Activated CD4-positive, alpha-beta T cell treated with anti-CD3 and anti-CD28 coated beads, Interleukin-2, amount 10 ng/mL, durations not matched to agents 24 days and 14 days (primary cell): Measurements from ENCODE around the gene ARHGEF16. TPM values are rescaled to one million over a fixed set of nuclear protein-coding genes. Genes with fewer than 3 reads are reported as not detected.

Experiments
- DNase-seq: peaks from one replicate; pipeline ENCODE4 v3.0.0; 2022
- H3K27ac Mint-ChIP-seq: one replicate; pipeline ENCODE4 v1.8.0; 2022; ENCODE audit warnings: mild to moderate bottlenecking, mixed read lengths
- H3K27me3 Mint-ChIP-seq: one replicate; pipeline ENCODE4 v1.8.0; 2022; ENCODE audit warnings: mixed read lengths
- H3K36me3 Mint-ChIP-seq: one replicate; pipeline ENCODE4 v1.8.0; 2022; ENCODE audit warnings: low read depth, mild to moderate bottlenecking, mixed read lengths
- H3K4me1 Mint-ChIP-seq: one replicate; pipeline ENCODE4 v1.8.0; 2021; ENCODE audit warnings: mixed read lengths
- H3K4me3 Mint-ChIP-seq: one replicate; pipeline ENCODE4 v1.8.0; 2022; ENCODE audit warnings: mild to moderate bottlenecking, moderate library complexity, mixed read lengths
- H3K9me3 Mint-ChIP-seq: one replicate; pipeline ENCODE4 v1.8.0; 2021; ENCODE audit warnings: mixed read lengths
- intact Hi-C: fragments of 100-400 bp; cut with micrococcal nuclease; formaldehyde crosslinking; loops from one replicate; pipeline ENCODE4 v1.15.1; 2023
- total RNA-seq: library from RNA; stranded (reverse); gene quantifications from 2 replicates; pipeline ENCODE4 v1.2.3, GENCODE V29; 2022

Gene ARHGEF16
- total RNA-seq, 1 donor from 2014 or later: not detected

GRCh38 chr1:3438661-3439180, 15.7 kb upstream of the ARHGEF16 start:
- Mint-ChIP-seq H3K9me3 (no peaks in the 10 kb centered on the region), H3K4me3 (no peak overlapping the region), H3K27ac (no peak overlapping the region), H3K36me3 (no peaks in the 10 kb centered on the region), H3K27me3 (no peaks in the 10 kb centered on the region), H3K4me1 (no peaks in the 10 kb centered on the region)
- no peak for DNase-seq
- intact Hi-C loops: no loop called here

GRCh38 chr1:3439346-3440299, 14.8 kb upstream of the ARHGEF16 start:
- intact Hi-C loops: no loop called here
- no peaks in the 10 kb centered on the region for H3K4me1 Mint-ChIP-seq

GRCh38 chr1:3440300-3440681, 14.2 kb upstream of the ARHGEF16 start:
- Mint-ChIP-seq H3K4me1 (no peaks in the 10 kb centered on the region), H3K27me3 (no peaks in the 10 kb centered on the region), H3K9me3 (no peaks in the 10 kb centered on the region), H3K27ac (no peak overlapping the region), H3K36me3 (no peaks in the 10 kb centered on the region), H3K4me3 (no peak overlapping the region)
- DNase-seq: no peak
- intact Hi-C loops: no loop called here

More at GRCh38 chr1:3439346-3440299, 14.8 kb upstream of the ARHGEF16 start:
- H3K36me3 Mint-ChIP-seq: no peaks in the 10 kb centered on the region
- no peak overlapping the region for H3K4me3 Mint-ChIP-seq
- DNase-seq: no peak
- no peaks in the 10 kb centered on the region for H3K27me3 Mint-ChIP-seq
- no peak overlapping the region for H3K27ac Mint-ChIP-seq
- no peaks in the 10 kb centered on the region for H3K9me3 Mint-ChIP-seq

GRCh38 chr1:3440711-3441409, 13.6 kb upstream of the ARHGEF16 start:
- no peaks in the 10 kb centered on the region for H3K27me3 Mint-ChIP-seq
- no peak for DNase-seq
- H3K36me3 Mint-ChIP-seq: no peaks in the 10 kb centered on the region
- intact Hi-C loops: no loop called here
- no peak overlapping the region for H3K4me3 Mint-ChIP-seq
- H3K9me3 Mint-ChIP-seq: no peaks in the 10 kb centered on the region
- no peaks in the 10 kb centered on the region for H3K4me1 Mint-ChIP-seq
- no peak overlapping the region for H3K27ac Mint-ChIP-seq

GRCh38 chr1:3441410-3441847, 13.0 kb upstream of the ARHGEF16 start:
- Mint-ChIP-seq H3K36me3 (no peaks in the 10 kb centered on the region), H3K27me3 (no peaks in the 10 kb centered on the region), H3K9me3 (no peaks in the 10 kb centered on the region), H3K4me1 (no peaks in the 10 kb centered on the region), H3K27ac (no peak overlapping the region), H3K4me3 (no peak overlapping the region)
- intact Hi-C loops: no loop called here
- DNase-seq: no peak

GRCh38 chr1:3441880-3442279, 12.6 kb upstream of the ARHGEF16 start:
- DNase-seq: no peak
- Mint-ChIP-seq H3K9me3 (no peaks in the 10 kb centered on the region), H3K27me3 (no peaks in the 10 kb centered on the region), H3K36me3 (no peaks in the 10 kb centered on the region), H3K4me3 (no peak overlapping the region), H3K4me1 (no peaks in the 10 kb centered on the region), H3K27ac (no peak overlapping the region)
- intact Hi-C loops: no loop called here

- intact Hi-C loops: no loop called here
- DNase-seq: no peak
- Mint-ChIP-seq H3K9me3 (no peaks in the 10 kb centered on the region), H3K36me3 (no peaks in the 10 kb centered on the region), H3K27ac (no peak overlapping the region), H3K4me3 (no peak overlapping the region), H3K27me3 (no peaks in the 10 kb centered on the region), H3K4me1 (no peaks in the 10 kb centered on the region)
Measured at GRCh38 chr1:3442331-3442730, 12.1 kb upstream of the ARHGEF16 start.

GRCh38 chr1:3442901-3443300, 11.6 kb upstream of the ARHGEF16 start:
- no peak overlapping the region for H3K4me3 Mint-ChIP-seq
- H3K4me1 Mint-ChIP-seq: no peaks in the 10 kb centered on the region
- intact Hi-C loops: no loop called here
- H3K9me3 Mint-ChIP-seq: no peaks in the 10 kb centered on the region
- H3K27ac Mint-ChIP-seq: no peak overlapping the region
- H3K27me3 Mint-ChIP-seq: no peaks in the 10 kb centered on the region
- no peak for DNase-seq
- no peaks in the 10 kb centered on the region for H3K36me3 Mint-ChIP-seq

- Mint-ChIP-seq H3K36me3 (no peaks in the 10 kb centered on the region), H3K9me3 (no peaks in the 10 kb centered on the region), H3K27me3 (no peaks in the 10 kb centered on the region), H3K4me1 (no peaks in the 10 kb centered on the region), H3K27ac (no peak overlapping the region), H3K4me3 (no peak overlapping the region)
- intact Hi-C loops: no loop called here
- no peak for DNase-seq
Measured at GRCh38 chr1:3443807-3444206, 10.7 kb upstream of the ARHGEF16 start.

GRCh38 chr1:3444298-3444697, 10.2 kb upstream of the ARHGEF16 start:
- Mint-ChIP-seq H3K4me3 (no peak overlapping the region), H3K36me3 (no peaks in the 10 kb centered on the region), H3K4me1 (no peaks in the 10 kb centered on the region), H3K27ac (no peak overlapping the region), H3K9me3 (no peaks in the 10 kb centered on the region), H3K27me3 (no peaks in the 10 kb centered on the region)
- no peak for DNase-seq
- intact Hi-C loops: no loop called here

GRCh38 chr1:3444736-3445135, 9.7 kb upstream of the ARHGEF16 start:
- Mint-ChIP-seq H3K27ac (no peak overlapping the region), H3K36me3 (no peaks in the 10 kb centered on the region), H3K27me3 (no peaks in the 10 kb centered on the region), H3K4me1 (no peaks in the 10 kb centered on the region), H3K9me3 (no peaks in the 10 kb centered on the region), H3K4me3 (no peak overlapping the region)
- no peak for DNase-seq
- intact Hi-C loops: no loop called here

GRCh38 chr1:3450202-3450863, 4.1 kb upstream of the ARHGEF16 start:
- H3K36me3 Mint-ChIP-seq: no peaks in the 10 kb centered on the region
- H3K4me3 Mint-ChIP-seq: no peak overlapping the region
- no peak overlapping the region for H3K27ac Mint-ChIP-seq
- intact Hi-C loops: loop anchor here (5.0 kb wide), 1 partner anchor 172 kb away; no protein-coding TSS in a partner anchor
- H3K27me3 Mint-ChIP-seq: peaks cover 11% of the 10 kb centered on the region
- H3K4me1 Mint-ChIP-seq: no peaks in the 10 kb centered on the region
- H3K9me3 Mint-ChIP-seq: no peaks in the 10 kb centered on the region
- DNase-seq: no peak

GRCh38 chr1:3450983-3451382, 3.5 kb upstream of the ARHGEF16 start:
- intact Hi-C loops: loop anchor here (5.0 kb wide), 1 partner anchor 171 kb away; no protein-coding TSS in a partner anchor
- Mint-ChIP-seq H3K4me3 (no peak overlapping the region), H3K27ac (no peak overlapping the region), H3K4me1 (no peaks in the 10 kb centered on the region), H3K27me3 (peaks cover 15% of the 10 kb centered on the region), H3K36me3 (no peaks in the 10 kb centered on the region), H3K9me3 (no peaks in the 10 kb centered on the region)
- no peak for DNase-seq
